ENCODE results near the gene PALLD. TPM values are rescaled to one million over a fixed set of nuclear protein-coding genes. Genes with fewer than 3 reads are reported as not detected.

Gene PALLD
- total RNA-seq, 1 experiment from 2014 or later: 23.7 TPM

GRCh38 chr4:168712316-168712890 lies 215.6 kb downstream of the PALLD start (continued):
- no peak for TF ChIP-seq PRDM15 (CRISPR knock-in tag; IDR thresholded peaks at IDR 0.05)

GRCh38 chr4:168713253-168713652 lies 216.4 kb downstream of the PALLD start:
- ChIA-PET POLR2A (interaction anchor here (0.6 to 0.7 kb wide), 3 partner anchors 73 to 1936 kb away, joined by 3 to 8 read pairs (median 4); no protein-coding TSS in a partner anchor), CTCF (interaction anchor here (0.7 to 1.3 kb wide), 2 partner anchors 165 to 208 kb away, joined by 3 to 5 read pairs; no protein-coding TSS in a partner anchor)
- ATAC-seq (no peak), DNase-seq (ENCODE audit: low spot score) (no peak)
- H3K9me3 Mint-ChIP-seq: no peaks in the 10 kb centered on the region
- TF ChIP-seq CREB1 (CRISPR knock-in tag; IDR thresholded peaks at IDR 0.05): no peak
- TF ChIP-seq SP1 (CRISPR knock-in tag; conservative IDR thresholded peaks at IDR 0.05): no peak
- H3K4me3 Mint-ChIP-seq: no peak overlapping the region
- no peak overlapping the region for H3K27ac Mint-ChIP-seq
- no peaks in the 10 kb centered on the region for H3K36me3 Mint-ChIP-seq
- H3K27me3 Mint-ChIP-seq (ENCODE audit: low read depth): peaks cover 18% of the 10 kb centered on the region
- H3K4me1 Mint-ChIP-seq: peaks cover 20% of the 10 kb centered on the region

DNA sequence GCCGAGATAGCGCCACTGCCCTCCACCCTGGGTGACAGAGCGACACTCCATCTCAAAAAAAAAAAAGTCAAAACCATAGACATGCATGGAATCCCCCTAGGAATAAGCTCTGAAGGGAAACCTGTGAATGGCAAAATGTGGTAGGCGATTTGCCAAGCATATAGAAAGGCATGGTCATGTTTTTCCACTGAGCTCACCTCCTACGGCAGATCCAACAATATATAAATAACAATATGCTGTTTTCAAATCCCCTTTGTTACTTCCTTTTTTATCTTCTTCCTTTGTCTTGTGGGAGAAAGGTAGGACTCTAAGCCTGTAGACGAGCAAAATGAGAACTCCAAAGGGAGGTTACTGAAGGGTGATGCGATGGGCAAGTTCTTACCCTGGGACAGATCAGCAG lies 219.0 kb downstream of the PALLD start:
- CTCF ChIA-PET: interaction anchor here (0.9 kb wide), 1 partner anchor 206 kb away, joined by 5 read pairs; no protein-coding TSS in a partner anchor
- H3K27me3 Mint-ChIP-seq (ENCODE audit: low read depth): peaks cover 18% of the 10 kb centered on the region
- peak; percentile 76 for ATAC-seq
- TF ChIP-seq SMAD3 (CRISPR knock-in tag; IDR thresholded peaks at IDR 0.05; ENCODE audit: borderline replicate concordance) (no peak), HMGA2 (CRISPR knock-in tag; IDR thresholded peaks at IDR 0.05) (no peak), ZNF232 (CRISPR knock-in tag; IDR thresholded peaks at IDR 0.05) (no peak), ETV6 (CRISPR knock-in tag; IDR thresholded peaks at IDR 0.05) (no peak)
- TF ChIP-seq, protein P1, sequence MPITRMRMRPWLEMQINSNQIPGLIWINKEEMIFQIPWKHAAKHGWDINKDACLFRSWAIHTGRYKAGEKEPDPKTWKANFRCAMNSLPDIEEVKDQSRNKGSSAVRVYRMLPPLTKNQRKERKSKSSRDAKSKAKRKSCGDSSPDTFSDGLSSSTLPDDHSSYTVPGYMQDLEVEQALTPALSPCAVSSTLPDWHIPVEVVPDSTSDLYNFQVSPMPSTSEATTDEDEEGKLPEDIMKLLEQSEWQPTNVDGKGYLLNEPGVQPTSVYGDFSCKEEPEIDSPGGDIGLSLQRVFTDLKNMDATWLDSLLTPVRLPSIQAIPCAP (CRISPR knock-in tag; IDR thresholded peaks at IDR 0.05): no peak
- TF ChIP-seq, protein P2, sequence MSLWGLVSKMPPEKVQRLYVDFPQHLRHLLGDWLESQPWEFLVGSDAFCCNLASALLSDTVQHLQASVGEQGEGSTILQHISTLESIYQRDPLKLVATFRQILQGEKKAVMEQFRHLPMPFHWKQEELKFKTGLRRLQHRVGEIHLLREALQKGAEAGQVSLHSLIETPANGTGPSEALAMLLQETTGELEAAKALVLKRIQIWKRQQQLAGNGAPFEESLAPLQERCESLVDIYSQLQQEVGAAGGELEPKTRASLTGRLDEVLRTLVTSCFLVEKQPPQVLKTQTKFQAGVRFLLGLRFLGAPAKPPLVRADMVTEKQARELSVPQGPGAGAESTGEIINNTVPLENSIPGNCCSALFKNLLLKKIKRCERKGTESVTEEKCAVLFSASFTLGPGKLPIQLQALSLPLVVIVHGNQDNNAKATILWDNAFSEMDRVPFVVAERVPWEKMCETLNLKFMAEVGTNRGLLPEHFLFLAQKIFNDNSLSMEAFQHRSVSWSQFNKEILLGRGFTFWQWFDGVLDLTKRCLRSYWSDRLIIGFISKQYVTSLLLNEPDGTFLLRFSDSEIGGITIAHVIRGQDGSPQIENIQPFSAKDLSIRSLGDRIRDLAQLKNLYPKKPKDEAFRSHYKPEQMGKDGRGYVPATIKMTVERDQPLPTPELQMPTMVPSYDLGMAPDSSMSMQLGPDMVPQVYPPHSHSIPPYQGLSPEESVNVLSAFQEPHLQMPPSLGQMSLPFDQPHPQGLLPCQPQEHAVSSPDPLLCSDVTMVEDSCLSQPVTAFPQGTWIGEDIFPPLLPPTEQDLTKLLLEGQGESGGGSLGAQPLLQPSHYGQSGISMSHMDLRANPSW (CRISPR knock-in tag; conservative IDR thresholded peaks at IDR 0.05; ENCODE audit: low read depth): no peak
- TF ChIP-seq, protein P3, sequence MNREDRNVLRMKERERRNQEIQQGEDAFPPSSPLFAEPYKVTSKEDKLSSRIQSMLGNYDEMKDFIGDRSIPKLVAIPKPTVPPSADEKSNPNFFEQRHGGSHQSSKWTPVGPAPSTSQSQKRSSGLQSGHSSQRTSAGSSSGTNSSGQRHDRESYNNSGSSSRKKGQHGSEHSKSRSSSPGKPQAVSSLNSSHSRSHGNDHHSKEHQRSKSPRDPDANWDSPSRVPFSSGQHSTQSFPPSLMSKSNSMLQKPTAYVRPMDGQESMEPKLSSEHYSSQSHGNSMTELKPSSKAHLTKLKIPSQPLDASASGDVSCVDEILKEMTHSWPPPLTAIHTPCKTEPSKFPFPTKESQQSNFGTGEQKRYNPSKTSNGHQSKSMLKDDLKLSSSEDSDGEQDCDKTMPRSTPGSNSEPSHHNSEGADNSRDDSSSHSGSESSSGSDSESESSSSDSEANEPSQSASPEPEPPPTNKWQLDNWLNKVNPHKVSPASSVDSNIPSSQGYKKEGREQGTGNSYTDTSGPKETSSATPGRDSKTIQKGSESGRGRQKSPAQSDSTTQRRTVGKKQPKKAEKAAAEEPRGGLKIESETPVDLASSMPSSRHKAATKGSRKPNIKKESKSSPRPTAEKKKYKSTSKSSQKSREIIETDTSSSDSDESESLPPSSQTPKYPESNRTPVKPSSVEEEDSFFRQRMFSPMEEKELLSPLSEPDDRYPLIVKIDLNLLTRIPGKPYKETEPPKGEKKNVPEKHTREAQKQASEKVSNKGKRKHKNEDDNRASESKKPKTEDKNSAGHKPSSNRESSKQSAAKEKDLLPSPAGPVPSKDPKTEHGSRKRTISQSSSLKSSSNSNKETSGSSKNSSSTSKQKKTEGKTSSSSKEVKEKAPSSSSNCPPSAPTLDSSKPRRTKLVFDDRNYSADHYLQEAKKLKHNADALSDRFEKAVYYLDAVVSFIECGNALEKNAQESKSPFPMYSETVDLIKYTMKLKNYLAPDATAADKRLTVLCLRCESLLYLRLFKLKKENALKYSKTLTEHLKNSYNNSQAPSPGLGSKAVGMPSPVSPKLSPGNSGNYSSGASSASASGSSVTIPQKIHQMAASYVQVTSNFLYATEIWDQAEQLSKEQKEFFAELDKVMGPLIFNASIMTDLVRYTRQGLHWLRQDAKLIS (CRISPR knock-in tag; IDR thresholded peaks at IDR 0.05; ENCODE audit: borderline replicate concordance): no peak
- TF ChIP-seq, protein P4, sequence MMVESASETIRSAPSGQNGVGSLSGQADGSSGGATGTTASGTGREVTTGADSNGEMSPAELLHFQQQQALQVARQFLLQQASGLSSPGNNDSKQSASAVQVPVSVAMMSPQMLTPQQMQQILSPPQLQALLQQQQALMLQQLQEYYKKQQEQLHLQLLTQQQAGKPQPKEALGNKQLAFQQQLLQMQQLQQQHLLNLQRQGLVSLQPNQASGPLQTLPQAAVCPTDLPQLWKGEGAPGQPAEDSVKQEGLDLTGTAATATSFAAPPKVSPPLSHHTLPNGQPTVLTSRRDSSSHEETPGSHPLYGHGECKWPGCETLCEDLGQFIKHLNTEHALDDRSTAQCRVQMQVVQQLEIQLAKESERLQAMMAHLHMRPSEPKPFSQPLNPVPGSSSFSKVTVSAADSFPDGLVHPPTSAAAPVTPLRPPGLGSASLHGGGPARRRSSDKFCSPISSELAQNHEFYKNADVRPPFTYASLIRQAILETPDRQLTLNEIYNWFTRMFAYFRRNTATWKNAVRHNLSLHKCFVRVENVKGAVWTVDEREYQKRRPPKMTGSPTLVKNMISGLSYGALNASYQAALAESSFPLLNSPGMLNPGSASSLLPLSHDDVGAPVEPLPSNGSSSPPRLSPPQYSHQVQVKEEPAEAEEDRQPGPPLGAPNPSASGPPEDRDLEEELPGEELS (CRISPR knock-in tag; IDR thresholded peaks at IDR 0.05): no peak
- TF ChIP-seq, protein P5, sequence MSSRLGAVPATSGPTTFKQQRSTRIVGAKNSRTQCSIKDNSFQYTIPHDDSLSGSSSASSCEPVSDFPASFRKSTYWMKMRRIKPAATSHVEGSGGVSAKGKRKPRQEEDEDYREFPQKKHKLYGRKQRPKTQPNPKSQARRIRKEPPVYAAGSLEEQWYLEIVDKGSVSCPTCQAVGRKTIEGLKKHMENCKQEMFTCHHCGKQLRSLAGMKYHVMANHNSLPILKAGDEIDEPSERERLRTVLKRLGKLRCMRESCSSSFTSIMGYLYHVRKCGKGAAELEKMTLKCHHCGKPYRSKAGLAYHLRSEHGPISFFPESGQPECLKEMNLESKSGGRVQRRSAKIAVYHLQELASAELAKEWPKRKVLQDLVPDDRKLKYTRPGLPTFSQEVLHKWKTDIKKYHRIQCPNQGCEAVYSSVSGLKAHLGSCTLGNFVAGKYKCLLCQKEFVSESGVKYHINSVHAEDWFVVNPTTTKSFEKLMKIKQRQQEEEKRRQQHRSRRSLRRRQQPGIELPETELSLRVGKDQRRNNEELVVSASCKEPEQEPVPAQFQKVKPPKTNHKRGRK (CRISPR knock-in tag; IDR thresholded peaks at IDR 0.05; ENCODE audit: borderline replicate concordance): no peak

More for the DNA sequence above, 219.0 kb downstream of the PALLD start:
- Mint-ChIP-seq H3K27ac (no peak overlapping the region), H3K36me3 (no peaks in the 10 kb centered on the region), H3K9me3 (peaks cover 5% of the 10 kb centered on the region), H3K4me1 (peaks cover 20% of the 10 kb centered on the region), H3K4me3 (no peak overlapping the region)
- POLR2A ChIA-PET: no interaction called here
- DNase-seq (ENCODE audit: low spot score): no peak

All from WTC11 (cell line).